C4-2B (cell line): ENCODE results near the gene SRRM3.

Experiments
- ZFX ChIP-seq: fragments of 450-650 bp; IDR thresholded peaks from 2 replicates; pipeline ENCODE4 v1.6.1; 2017
- TF ChIP-seq, protein P1 (sequence below): fragments of 450-650 bp; conservative IDR thresholded peaks from 2 replicates; pipeline ENCODE4 v1.5.1; 2017; ENCODE audit warnings: mild to moderate bottlenecking

DNA sequence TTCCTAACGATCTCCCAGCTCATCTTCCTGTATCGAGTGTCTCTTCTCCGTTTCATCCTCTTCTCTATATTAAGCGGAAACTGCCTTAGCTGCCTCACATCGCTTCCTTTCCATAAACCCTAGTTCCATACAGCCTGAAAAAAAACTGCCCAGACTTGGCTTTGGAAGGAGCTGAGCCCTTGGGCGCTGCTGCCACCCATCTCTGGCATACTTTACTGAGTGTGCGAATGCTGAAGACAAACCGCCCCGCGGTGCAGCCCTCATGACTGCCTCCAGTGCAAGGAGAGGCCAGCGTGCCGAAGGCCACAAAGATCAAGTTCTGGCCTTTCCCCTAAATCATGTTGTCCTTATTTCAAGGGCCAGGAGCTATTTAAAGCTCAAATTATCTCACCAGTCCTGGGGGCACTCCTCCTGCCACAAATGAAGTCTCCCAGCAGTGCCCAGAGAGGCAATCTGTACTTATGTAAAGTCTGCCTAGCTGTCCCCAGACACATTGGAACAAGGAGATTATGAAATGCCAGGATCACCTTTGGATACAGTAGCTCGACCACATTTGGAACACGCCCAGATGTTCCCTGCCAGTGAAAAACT, 131.9 kb downstream of the SRRM3 start:
- TF ChIP-seq, protein P1, sequence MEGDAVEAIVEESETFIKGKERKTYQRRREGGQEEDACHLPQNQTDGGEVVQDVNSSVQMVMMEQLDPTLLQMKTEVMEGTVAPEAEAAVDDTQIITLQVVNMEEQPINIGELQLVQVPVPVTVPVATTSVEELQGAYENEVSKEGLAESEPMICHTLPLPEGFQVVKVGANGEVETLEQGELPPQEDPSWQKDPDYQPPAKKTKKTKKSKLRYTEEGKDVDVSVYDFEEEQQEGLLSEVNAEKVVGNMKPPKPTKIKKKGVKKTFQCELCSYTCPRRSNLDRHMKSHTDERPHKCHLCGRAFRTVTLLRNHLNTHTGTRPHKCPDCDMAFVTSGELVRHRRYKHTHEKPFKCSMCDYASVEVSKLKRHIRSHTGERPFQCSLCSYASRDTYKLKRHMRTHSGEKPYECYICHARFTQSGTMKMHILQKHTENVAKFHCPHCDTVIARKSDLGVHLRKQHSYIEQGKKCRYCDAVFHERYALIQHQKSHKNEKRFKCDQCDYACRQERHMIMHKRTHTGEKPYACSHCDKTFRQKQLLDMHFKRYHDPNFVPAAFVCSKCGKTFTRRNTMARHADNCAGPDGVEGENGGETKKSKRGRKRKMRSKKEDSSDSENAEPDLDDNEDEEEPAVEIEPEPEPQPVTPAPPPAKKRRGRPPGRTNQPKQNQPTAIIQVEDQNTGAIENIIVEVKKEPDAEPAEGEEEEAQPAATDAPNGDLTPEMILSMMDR: no peak
- no peak for TF ChIP-seq ZFX
